Hepatocyte (in vitro differentiated cells): Measurements from ENCODE around the gene PUS7.

Source experiments
- EZH2 ChIP-seq: fragments of 200-600 bp; sonication (generic); IDR thresholded peaks from 2 replicates; pipeline ENCODE4 v1.6.1; 2016; ENCODE audit warnings: antibody characterized with exemption, mild to moderate bottlenecking, borderline replicate concordance
- EZH2phosphoT487 ChIP-seq: fragments of 200-600 bp; sonication (generic); IDR thresholded peaks from one replicate; pipeline ENCODE4 v1.6.1; 2018; ENCODE audit warnings: antibody characterized with exemption, mild to moderate bottlenecking, low read depth, moderate library complexity; ENCODE audit not compliant: unreplicated experiment, severe bottlenecking
- TF ChIP-seq, protein P1 (sequence below): fragments of 200-600 bp; sonication (generic); IDR thresholded peaks from 2 replicates; pipeline ENCODE4 v1.5.1; 2016; ENCODE audit warnings: antibody characterized with exemption, mild to moderate bottlenecking; ENCODE audit not compliant: poor library complexity

DNA sequence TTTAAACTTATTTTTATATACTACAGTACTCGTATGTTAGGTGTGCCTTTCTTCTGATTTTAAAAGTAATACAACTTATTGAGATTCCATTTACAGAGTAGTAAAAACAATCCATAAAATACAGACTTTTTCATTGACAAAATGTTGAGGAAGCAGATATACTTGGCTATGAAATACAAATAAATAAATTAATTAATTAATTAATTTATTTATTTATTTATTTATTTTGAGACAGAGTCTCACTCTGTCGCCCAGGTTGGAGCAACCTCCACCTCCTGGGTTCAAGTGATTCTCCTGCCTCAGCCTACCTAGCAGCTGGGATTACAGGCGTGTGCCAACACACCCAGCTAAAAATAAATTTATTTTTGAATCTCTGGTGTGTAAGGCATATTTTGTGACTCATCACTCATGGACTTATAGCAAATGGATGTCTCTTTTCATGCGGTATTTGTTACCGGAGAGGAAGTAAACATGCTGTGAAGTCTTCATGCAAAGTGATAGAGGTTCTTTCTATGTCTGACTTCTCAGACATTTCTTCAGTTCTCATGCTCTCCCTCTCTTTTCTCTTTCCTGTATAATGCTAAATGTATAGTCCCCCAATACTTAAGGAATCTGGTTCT, 113.2 kb downstream of the PUS7 start:
- TF ChIP-seq, protein P1, sequence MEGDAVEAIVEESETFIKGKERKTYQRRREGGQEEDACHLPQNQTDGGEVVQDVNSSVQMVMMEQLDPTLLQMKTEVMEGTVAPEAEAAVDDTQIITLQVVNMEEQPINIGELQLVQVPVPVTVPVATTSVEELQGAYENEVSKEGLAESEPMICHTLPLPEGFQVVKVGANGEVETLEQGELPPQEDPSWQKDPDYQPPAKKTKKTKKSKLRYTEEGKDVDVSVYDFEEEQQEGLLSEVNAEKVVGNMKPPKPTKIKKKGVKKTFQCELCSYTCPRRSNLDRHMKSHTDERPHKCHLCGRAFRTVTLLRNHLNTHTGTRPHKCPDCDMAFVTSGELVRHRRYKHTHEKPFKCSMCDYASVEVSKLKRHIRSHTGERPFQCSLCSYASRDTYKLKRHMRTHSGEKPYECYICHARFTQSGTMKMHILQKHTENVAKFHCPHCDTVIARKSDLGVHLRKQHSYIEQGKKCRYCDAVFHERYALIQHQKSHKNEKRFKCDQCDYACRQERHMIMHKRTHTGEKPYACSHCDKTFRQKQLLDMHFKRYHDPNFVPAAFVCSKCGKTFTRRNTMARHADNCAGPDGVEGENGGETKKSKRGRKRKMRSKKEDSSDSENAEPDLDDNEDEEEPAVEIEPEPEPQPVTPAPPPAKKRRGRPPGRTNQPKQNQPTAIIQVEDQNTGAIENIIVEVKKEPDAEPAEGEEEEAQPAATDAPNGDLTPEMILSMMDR, result no peak
- TF ChIP-seq EZH2 (no peak), EZH2phosphoT487 (no peak)
